ENCODE measurements around the gene CDK5RAP2.

GRCh38 chr9:120366644-120367019 lies 213.3 kb downstream of the CDK5RAP2 start:
- TF ChIP-seq POLR2A (IDR thresholded peaks at IDR 0.05) (no peak), CTCF (IDR thresholded peaks at IDR 0.05) (no peak)
